Measurements from ENCODE around the gene TECRL. TPM values are rescaled to one million over a fixed set of nuclear protein-coding genes. Genes with fewer than 3 reads are reported as not detected.

Gene TECRL
- total RNA-seq (2022; extraction: Qiagen RNA extraction; ENCODE audit: low read depth) = not detected in 5 replicates

GRCh38 chr4:64409300-64409699 lies at the start of gene TECRL:
Gene TECRL (minus strand): TSS chr4:64409450. CDS start chr4:64409351, 99 bp downstream.

